Kasumi-1 (cell line): ENCODE results near the gene CRLF1.
"Not testable (repeated sequence)": the region's sequence is repeated elsewhere in the genome, so short reads cannot be mapped to it uniquely, and the experiment has no call there.

Experiments
- DNase-seq, 2 experiments: peaks; one replicate each; lab custom pipeline; 2025; lab: John Stamatoyannopoulos, UW

CRLF1 gene

DNA sequence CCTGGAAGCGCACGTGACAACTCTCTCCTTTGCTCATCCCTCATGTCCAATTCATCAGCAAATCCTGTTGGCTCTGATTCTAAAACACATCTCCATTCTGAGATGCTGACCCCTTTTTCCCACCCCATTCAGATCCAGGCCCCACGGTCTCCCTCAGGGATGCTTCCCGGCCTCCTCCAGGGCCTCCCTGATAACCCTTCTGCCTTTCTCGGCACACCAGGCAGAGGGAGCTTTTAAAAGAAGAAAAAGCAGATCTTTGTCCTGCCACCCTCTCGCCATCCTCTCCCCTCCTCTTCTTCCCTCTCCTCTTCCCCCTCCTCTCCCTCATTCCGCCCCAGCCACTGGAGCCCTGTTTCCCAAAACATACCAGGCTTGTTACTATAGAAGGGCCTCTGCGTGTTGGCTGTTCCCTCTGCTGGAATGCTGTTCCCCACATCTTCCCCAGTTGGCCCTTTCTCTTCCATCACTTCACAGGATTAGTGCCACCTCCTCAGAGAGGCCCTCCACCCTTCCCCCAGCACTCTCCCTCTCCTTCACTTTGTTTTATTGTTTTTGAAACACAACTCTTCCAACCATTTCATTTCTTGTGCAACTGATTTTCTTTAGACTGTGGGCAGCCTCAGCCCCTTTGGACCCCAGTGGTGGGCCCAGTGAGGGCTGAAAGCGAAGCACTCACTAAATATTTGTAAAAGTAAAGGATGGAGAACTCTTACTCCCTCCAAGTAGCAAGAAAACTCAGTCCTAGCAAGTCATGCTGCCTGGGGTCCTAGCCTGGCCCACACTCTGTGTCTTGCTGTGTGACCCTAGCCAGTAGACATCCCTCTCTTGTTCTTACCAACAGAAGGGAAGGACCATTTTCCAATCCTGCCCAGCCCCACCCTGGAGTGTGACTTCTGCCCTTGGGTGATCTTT lies 2.5 kb upstream of the CRLF1 start:
- DNase-seq: no peak

- DNase-seq: no peak
These were observed 1.7 kb upstream of the CRLF1 start for GRCh38 chr19:18608102-18608804.

DNA sequence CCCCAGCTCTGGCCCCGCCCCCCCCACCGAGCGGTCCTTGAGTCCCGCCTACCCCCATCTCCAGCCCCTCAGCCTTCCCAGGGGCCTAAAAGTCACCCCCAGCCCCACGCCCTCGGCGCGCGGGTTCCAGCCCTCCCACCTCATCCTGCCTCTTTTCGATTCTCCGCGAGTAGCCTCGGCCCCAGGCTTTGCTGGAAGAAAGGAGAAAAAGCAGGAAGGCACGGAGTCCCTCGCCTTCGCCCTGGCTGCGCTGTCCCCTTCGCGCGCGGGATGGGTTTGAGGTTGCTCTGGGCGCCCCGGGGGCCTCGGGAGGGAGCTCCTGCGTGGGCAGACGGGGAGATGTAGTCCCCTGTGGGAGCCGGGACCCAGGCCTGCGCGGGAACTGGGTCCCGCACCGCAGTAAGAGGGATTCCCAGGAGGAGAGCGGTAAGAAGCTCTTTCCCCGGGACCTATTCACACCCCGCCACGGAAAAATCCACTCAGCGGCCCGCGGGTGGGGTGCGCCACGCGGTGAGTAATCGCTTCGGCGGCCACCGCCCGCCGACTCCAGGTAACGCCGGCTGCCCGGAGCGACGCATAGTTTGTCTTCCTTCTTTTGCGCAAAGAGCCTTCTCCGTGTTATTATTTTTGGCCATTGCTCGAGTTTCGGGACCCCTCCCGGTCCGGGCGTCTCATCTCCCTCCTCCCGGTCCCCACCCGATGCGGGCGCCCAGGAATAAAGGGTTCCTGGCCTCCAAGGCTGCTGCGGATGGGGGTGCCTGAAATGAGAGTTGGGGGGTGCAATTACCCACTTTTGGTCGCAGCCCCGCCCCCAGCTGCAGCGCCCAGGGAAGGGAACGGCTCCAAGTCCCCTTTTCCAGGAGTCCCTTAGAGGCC lies 865 bp upstream of the CRLF1 start:
- no peak for DNase-seq

DNA sequence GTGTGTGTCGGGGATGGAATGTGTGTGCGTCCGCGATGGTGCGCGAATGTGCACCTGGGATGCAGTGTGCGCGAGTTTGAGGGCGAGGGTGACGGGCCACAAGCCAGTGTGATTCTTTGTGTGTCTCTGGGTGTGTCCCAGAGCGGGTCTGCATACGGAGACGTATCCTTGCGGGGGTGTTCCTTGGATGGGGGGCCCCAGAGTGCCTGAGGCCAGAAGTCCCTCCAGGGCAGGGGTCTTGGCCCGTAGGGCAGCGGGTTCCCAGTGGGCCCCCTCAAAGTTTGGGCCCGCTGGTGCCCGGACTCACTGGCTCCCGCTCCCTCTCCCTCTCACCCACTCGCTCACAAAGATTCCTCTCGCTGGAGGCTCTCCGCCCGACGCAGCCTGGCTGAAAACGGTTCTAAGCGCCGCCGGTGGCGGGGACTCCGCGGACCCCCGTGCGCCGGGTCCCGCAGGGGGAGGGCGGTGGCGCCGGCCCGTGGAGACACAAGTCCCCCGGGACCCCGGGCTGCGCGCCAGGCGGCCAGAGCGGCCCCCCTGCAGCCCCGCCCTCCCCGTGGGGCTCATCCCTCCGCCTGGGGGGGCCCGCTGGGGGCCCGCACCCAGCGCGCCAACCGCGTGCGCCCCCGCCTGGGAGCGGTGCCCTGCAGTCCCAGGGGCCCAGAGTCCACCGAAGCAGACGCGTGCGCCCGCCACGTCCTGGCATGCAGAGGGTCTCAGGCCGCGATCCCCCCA lies 886 bp downstream of the CRLF1 start:
- no peak for DNase-seq

DNA sequence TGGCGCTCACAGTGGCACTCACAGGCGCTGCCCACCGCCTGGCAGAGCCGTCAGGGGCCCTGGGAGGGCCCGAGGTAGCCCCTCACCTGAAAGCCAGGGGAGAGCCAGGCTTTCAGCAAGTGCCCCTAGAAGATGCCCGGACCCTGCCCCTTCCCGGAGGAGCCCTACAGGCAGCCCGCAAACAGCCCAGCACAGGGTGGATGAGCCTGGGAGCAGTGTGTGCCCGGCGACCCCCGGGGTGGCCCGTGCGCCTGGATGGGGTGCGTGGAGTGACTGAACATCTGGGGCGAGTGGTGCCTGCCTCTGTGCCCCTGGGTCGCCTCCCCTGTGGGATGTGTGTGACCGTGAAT lies 1.4 kb downstream of the CRLF1 start:
- no peak for DNase-seq

GRCh38 chr19:18604820-18605159 lies 1.8 kb downstream of the CRLF1 start:
- DNase-seq: no peak

DNA sequence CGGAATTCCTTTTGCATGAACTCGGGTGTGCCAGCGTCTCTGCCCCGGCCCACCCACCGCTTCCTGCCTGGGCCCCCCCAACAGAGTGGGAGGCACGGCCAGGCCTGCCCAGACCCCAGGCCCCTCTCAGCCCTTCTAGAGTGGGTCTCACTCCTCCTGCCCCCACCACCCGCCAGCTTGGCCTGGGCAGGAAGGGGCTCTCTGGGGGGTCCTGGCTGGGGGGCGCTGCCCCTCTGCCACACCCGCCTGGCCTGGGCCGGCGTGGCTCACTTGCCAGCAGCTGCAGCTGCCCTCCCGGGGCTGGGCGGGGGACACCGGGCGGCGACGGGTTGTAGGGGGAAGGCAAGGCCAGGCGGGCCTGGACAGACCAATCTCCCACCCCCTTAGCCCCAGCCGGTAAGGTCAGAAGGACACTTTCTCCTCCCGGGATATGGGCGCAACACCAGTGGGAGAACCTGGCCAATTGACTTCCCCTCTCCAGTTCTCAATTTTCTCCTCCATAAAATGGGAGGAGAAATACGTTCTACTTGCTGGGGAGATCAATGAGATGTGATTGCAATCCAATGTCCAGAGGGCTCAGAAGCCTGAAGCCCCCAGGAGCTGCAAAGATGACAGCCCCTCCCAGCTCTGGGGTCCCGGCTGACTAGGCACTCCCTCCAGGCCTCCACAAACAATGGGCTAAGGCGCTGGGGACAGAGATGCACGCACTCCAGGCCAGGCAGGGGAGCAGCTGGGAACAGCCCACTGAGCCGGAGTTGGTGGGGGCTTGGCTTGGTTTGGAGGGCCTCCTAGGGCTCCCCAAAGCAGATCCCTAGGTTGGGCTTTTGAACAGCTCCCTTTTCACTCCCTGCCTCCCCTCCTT lies 2.4 kb downstream of the CRLF1 start:
- no peak for DNase-seq

GRCh38 chr19:18603255-18603957 lies 3.2 kb downstream of the CRLF1 start:
- peak; percentile 37 to 38 for DNase-seq

- DNase-seq: no peak
These were observed 4.7 kb downstream of the CRLF1 start for GRCh38 chr19:18601875-18602274.

GRCh38 chr19:18600692-18601397 lies 5.8 kb downstream of the CRLF1 start:
- not testable (repeated sequence) for DNase-seq

DNA sequence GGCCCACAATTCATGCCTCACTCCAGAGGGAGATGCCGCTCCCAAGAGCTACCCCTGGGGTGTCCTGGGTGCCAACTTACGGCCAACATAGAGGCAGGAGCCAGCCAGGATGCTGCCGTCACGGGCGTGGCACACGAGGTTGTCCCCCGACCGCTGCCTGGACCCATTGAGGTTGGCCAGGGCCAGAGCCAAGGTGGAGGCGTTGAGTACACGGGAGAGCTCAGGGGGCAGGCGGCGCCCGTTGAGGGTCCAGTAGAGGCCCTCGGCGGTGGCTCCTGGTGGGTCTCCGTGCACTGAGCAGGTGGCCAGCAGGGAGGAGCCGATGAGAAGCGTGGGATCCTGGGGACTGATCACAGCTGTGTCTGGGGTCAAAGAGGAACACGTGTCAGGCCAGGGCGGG lies 7.1 kb downstream of the CRLF1 start:
- no peak for DNase-seq

- DNase-seq: no peak
These were observed 8.6 kb downstream of the CRLF1 start for GRCh38 chr19:18597809-18598660.

DNA sequence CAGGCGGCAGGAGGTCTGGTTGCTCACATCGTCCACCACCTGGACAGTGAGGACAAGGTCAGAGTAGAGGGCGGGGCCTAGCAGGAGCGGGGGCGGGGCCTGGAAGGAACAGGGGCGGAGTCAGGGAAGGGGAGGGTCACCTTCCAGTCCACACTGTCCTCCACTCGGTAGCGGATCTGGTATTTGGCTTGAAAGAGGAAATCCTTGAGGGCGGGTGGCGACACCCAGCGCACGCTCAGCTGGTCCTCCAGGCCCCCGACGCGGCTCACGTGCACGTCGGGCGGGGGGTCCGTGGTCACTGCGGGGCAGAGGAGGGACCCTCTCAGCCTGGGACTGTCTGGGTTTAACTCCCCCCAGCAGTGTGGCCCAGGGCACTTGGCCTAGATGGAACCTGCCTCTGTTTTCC lies 9.8 kb downstream of the CRLF1 start:
- DNase-seq: peak; percentile 35 to 52

GRCh38 chr19:18595475-18595874 lies 11.1 kb downstream of the CRLF1 start:
- no peak for DNase-seq

- DNase-seq: no peak
These were observed 11.7 kb downstream of the CRLF1 start for GRCh38 chr19:18594824-18595373.

GRCh38 chr19:18594096-18594823 lies 12.3 kb downstream of the CRLF1 start:
- peak; percentile 43 to 46 for DNase-seq

DNA sequence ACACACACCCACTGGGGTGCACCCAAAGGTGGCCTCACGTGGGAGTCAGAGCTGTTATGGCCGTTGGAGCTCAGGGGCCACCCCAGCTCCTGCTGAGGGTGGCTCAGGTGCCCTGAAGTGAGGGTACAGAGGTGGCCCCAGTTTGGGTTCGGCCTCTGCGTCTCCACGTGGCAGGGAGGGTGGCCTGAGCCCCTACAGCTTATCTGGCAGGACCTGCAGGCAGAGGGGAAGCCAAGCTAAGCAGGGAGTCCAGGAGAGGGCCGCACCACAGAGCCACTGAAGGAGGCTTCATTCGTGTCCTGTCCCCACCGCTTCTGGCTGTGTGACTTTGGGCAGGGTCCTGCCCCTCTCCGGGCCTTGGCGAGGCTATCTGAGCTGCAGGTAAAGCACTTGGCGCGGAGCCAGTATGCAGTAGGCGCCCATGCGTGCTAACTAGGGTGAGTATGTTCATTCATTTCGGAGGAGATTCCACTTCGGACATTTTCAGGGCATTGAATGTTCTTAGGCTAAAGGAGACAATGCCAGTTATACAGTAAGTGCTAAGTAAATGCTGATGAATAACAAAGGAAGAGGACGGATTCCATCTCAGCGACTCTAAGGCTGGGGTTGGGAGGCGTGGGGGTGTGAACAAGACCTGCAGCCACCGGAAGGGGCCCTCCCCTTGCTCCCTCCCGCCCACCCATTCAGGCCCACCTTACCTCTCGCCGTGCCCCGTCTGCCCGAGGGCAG lies 13.1 kb downstream of the CRLF1 start:
- DNase-seq: no peak
